Stimulated activated CD4-positive, alpha-beta T cell treated with anti-CD3 and anti-CD28 coated beads, TNF-alpha, amount 100 ng/mL, for 1 hour (primary cell): ENCODE results near the gene ZNF544.

Source experiments
- DNase-seq, 3 donors: peaks; one replicate each; pipeline ENCODE4 v3.0.0-alpha.2; 2020; ENCODE audit warnings: low read depth in 3 of 3, low spot score in 1 of 3

Gene ZNF544

DNA sequence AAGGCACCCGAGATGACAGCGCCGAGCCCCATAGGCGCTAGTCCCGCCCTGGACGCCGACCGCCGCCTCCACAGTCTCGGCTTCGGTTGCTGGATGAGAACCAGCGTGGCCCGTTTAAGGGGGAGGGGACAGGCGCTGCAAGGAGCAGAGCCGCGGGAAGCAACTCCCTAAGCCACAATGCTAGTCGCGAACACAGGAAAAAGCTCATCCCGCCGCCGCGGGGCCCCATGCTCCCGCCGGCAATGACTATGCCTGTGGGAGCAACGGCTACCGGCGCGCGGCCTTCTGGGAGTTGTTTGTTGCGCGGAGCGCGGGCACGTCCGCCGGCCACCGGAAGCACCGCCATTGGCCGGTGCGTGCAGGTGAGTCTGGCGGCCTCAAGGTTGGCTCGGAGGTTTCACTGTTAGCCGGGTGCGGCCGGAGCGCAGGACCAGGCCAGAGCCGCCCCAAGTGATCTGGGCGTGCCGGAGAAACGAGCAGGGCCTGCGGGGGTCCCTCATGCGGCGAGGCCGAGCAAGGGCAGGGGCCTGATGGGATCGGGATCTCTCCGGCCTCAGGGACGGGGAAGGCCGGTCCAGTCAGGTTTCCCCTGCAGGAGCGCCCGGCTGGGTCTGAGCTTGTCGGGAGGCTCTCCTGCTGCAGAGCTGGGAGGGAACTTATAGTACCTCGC lies at the start of gene ZNF544:
Gene ZNF544 (plus strand): TSS at position 330 of the 670 bp plus-strand sequence. CDS start 15,110 bp downstream, outside the sequence.
- peak in 2 of 3 donors; percentile 2 to 47 for DNase-seq

DNA sequence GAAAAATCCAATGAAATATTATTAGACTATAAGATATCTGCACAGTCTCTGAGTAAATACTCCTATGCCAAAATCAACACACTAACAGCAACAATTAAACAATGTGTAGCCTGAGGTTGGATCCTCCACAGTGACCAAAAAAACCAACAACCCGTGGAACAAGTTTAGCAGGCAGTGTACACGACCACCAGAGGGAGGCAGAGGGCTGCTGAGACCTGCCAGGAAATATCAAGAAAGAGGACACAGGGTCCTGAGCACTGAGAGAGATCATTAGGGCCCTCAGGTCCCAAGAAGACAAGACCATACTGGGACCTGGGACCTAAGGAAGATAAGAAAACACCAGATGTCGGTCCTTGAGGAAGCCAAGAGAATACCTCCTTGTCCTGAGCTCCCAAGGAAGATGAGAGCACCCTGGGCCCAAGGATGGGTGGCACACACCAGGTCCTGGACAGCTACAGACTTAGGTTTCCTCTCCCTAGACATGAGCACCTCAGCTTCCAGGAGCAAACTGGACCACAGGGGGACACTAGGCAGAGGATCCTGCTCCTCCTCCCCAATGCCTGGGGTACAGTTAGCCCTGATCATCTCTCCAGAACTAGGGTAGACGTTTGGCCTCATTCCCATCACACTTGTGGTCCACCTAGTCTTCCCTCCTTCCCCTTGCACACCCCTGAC lies 46.7 kb upstream of the ZNF544 start:
- peak; percentile 11 to 47 (median 16) for DNase-seq

DNA sequence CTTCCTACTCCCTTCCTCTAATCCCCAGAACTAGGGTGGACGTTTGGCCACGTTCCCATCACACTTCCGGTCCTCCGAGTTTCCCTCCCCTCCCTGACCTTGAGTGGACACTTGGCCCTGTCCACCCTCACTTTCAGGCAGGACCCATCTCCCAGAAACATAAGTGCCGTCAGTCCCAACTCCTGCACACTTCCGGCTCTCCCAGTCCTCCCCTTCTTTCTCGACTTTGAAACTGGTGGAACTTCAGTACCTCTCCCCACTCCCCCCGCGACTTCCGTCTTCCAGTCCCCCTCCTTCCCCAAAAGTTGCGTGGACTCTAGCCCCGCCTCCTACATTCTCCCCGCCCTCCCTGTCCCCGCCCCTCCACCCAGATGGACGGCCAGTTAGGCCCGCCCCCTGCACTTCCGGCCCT lies 46.1 kb upstream of the ZNF544 start:
- peak; percentile 53 to 69 (median 67) for DNase-seq

DNA sequence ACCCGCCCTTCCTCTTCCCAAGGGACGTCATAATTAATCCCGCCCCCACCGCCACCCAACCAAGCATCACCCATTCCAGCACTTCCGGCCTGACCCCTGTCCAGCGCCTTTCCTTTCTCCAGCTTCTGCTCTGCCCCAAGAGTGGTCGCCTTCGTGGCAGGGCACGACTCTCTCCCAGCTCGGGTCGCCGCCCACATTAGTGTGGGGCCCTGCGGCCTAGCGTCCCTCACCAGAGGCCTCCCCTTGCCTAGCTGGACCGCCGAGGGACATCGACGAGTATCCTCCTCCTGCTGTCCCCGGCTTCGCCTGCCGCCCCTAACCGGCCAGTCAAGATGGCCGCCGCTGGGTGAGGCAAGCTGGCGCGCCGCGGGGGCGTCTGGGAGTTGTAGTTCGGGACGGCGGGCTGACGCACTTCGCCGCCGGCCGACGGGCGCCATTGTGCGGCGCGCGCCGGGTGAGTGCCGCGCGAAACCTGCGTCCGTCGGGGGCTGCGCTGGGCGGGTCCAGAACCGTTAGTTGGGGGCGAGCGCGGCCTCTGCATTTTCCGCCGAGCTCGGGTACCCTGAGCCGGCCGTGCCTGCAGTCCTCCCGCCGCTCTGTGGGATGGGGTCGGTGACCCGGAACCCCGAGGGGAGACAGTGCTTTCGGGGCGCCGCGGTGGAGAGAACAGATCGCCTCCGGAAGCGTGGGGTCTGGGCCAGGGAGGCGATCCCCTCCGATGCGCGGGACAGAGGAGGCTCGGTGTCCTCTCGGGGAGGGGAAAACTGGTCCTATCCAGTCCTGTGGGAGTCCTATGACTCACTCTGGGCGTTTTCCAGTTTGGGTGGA lies 45.5 kb upstream of the ZNF544 start, which contains the start of gene ZNF274:
Gene ZNF274 (plus strand): TSS at position 73 of the 828 bp plus-strand sequence. CDS start 905 bp downstream, outside the sequence.
- peak; percentile 81 to 92 (median 83) for DNase-seq

DNA sequence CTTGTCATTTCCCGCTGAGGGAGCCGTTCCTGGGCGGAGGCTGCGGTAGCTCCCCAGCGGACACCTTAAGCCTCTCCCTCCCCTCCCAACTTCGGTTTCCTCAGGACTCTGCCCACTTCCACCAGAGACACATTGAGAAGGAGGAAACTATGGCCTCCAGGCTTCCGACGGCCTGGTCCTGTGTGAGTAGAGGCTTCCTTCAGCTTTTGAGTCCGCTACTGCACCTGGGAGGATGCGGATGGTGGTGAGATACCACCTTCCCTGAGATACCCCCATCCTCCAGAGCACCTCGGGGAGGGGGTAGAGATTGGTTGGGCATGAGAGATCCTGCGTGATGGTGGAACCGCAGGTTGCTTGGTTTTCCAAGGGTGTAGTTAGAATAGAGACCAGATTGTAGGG lies 44.9 kb upstream of the ZNF544 start:
- DNase-seq = no peak

DNA sequence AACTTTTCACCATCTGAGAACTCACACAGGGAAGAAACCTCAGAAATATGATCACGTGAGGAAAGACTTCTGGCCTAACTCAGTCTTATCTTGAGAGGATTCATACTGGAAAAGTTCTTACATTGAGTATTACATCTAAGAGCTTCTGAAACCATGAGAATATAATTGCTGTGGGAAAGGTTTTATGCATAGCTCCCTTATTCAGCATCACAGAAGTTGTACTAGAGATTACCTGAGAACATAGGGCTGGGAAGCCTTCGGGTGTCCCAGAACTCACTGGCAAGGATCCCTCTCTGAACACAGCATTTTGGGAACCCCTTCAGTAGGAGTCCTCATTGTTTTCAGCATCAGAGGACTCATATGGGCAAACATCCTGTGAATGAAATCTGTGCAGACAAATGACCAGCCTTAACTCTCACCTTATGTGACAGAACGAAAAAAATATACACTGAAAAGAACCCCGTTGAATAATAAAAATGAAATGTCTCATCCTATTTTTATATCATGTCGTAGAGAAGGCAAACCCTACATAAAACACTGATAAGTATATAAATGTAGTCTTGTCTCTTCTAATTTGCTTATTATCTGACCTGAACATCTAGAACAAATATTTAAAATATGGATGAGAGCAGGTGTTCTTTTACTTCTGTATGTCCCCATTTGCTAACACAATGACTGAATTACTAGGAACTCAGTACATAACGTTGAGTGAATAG lies 31.7 kb upstream of the ZNF544 start:
- DNase-seq = no peak

DNA sequence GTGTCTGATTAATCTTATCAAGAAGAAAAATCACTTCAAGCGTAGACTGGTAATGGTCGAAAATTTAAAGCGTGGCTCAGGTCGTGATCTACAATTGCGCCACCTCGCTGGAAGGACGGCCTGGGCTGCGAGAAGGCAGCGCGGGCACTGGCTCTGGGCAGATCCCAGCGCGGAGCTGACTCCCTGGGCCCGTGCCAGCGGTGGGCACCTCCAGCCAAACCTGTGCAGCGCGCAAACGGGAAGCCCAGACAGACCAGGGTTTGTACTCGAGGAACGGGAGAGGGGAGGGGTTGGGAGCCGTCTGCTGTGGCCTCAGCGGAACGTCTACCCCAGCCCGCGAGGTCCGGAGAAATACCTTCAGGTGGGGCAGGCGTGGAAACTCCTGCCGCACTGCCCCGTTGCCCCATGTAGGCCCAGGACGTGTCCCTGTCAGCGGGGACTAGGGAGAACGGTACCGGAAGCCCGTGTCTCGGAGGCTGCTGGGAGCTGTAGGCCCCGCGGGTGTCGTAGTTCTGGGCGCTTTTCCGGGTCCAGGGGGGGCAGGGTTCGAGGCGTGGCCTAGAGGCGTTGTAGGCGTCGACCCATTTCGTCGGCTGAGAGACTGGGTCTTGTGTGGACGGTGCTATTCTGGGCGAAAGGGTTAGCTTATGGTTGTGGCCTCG lies 24.8 kb upstream of the ZNF544 start:
- no peak for DNase-seq

DNA sequence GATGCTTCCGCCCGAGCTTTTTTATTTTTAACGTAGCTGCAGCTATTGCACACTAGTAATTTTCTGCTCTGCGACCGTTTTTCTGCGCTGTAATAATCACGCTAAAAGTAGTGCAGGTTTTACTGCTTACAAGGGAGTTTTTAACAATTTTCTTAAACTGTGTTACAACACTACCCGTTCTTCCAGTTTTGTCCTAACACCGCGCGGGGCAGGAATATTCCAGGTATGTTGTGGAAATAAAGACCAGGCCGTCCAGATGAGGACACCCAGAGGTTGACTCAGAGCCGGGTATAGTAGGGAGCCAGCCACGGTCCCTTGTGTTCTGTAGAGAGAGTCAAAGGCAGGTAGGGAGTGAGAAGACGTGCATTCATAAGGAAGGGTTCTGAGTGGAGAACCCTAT lies 24.1 kb upstream of the ZNF544 start:
- no peak for DNase-seq

DNA sequence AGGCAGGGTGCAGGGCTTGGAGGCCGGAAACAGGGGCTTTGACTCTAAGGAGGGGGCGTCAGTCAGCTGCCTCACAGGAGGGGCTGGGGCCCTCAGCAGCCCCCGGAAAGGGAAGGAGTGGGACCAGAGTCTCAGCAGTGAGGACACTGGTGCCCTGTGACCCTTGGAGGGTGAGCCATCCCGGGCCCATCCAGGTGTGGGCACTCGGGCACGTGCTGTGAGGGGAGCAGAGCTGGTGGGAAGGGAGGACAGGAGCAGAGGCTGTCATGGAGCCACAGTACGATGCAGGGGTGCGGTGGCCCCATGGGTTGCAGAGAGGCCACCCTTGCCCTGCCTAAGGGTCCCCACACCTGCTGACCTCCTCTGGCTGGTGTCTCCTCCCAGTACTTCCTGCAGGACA lies 19.1 kb upstream of the ZNF544 start:
- no peak for DNase-seq

DNA sequence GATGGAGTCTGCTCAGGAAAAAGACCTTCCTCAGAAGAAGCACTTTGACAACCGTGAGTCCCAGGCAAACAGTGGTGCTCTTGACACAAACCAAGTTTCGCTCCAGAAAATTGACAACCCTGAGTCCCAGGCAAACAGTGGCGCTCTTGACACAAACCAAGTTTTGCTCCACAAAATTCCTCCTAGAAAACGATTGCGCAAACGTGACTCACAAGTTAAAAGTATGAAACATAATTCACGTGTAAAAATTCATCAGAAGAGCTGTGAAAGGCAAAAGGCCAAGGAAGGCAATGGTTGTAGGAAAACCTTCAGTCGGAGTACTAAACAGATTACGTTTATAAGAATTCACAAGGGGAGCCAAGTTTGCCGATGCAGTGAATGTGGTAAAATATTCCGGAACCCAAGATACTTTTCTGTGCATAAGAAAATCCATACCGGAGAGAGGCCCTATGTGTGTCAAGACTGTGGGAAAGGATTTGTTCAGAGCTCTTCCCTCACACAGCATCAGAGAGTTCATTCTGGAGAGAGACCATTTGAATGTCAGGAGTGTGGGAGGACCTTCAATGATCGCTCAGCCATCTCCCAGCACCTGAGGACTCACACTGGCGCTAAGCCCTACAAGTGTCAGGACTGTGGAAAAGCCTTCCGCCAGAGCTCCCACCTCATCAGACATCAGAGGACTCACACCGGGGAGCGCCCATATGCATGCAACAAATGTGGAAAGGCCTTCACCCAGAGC lies 16.2 kb upstream of the ZNF544 start:
- no peak for DNase-seq

DNA sequence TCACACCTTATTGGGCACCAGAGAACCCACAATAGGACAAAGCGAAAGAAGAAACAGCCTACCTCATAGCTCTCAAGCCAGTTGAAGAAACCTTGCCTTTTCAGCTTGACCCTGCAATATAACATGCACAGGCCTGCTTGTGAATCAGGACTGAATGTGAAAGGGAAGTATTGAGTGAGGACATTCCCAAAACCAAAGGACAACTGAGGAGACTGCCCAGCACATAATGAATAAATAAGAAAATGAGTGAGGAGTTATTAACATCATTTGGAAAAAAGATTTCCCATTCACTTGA lies 15.7 kb upstream of the ZNF544 start:
- DNase-seq = no peak

DNA sequence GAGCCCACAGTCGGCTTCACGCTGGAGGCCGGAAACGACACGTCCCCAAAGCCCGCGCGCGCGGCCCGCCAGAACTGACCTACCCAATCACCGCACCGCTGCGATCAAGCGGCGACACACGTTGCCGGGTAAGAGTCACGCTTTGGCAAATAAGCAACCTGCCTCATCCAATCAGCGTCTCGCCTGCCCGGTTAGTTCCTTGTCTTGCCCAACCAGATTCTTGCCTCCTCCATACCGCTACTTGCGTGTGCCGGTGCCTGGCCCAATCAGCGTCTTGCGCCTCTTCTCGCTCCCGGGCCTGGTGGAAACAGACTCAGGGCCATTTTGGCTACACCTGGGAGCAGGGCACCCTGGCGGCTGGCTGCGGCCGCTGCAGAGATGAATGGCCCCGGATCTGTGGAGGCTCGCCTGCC lies 11.6 kb upstream of the ZNF544 start:
- DNase-seq = no peak

DNA sequence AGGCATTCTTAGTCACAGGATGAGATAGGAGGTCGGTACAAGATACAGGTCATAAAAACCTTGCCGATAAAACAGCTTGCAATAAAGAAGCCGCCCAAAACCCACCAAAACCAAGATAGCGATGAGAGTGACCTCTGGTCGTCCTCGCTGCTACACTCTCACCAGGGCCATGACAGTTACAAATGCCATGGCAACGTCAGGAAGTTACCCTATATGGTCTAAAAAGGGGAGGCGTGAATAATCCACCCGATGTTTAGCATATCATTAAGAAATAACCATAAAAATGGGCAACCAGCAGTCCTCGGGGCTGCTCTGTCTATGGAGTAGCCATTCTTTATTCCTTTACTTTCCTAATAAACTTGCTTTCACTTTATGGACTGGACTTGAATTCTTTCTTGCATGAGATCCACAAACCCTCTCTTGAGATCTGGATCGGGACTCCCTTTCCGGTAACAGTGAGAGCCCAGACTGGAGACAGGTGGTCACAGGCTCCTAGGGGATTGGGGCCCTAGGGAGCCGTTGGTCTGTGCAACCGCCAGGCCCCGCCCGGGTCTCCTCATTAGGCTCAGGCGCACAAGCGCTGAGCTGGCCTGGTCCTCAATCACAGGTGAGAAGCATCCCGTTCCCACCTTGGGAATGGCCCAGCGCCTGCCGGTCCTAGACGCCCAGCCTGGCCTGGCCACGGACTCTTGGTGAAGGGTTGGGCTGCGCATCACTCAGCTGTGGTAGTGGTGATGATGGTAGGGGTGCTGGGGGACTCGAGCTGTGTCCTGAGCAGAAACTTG lies 10.9 kb upstream of the ZNF544 start:
- no peak for DNase-seq

DNA sequence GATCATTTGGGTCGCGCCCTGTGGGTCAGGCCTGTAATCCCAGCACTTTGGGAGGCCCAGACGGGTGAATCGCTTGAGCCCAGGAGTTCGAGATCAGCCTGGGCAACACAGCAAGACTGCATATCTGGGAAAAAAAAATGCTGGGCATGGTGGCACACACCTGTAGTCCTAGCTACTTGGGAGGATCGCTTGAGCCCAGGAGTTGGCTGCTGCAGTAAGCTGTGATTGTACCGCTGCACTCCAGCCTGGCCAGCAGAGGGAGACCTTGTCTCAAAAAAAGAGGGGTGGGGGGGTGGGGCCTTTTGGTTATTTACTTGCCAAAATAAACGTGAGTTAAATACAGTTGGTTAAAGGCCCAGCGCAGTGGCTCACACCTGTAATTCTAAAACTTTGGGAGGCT lies 9.8 kb upstream of the ZNF544 start:
- DNase-seq = peak in 1 of 3 donors; percentile 11

DNA sequence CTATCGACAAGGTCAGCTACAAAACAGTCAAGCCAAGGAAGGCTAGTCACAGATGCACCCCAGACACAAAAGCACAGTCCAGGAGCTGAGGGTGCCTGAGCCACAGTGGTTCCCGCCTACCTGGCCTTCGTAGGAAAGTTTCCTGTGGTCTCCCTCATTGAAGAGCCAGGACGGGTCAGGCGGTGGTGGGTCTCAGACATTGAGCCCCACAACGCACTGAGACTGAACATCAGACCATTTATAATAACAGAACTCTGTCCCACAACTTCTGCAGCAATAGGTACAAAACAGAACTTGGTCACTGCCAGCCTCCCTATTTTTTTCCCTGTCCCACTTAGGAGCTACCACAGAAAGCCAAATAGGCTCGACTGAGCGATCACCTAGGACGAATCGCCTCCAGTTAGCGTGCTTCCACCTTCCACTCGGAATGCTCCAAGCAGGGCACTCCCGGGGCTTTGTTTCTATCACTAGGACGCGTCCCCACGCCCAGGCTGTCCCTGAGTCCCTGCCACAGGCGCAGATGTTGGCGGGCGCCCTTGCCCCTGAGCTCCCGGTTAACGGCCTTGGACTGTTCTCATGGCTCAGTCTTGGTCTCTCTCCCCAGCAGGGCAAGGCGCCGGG lies 640 bp upstream of the ZNF544 start:
- no peak for DNase-seq

DNA sequence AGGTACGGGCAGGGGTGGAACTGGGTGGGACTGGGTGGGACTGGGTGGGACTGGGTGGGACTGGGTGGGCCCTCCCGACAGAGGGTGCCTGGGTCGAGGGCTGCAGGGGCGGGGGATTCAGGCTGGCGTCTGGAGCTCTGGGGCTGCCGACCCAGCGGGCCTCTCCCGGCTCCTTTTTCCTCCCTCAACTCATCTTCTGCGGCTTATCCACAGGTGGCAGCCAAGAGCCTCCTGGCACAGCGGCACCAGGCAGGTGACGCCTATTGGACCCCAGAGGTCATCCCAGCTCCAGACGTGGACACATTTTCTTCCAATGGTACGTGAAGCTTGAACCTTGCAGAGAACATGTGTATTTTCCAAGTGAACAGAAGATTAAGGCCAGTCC lies 533 bp downstream of the ZNF544 start:
- no peak for DNase-seq

DNA sequence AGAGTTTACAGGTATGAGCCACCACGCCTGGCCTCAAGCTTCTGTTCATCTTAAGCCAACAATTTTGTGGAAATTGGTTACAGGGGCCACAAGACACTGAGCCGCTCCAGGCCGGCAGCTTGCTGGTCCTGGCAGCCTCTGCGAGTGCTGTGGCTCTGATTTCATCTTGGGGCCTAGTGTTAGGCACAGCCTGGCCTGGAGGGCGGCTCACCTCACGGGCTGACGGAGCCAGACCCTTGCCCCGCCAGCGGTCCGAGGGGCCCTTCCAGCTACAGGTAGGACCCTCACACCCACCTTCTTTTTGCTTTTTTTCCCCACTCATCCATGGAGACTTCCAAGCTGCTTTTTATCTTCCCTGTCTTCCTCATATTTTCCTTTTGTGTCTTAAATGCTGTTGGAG lies 8.6 kb downstream of the ZNF544 start:
- no peak for DNase-seq

DNA sequence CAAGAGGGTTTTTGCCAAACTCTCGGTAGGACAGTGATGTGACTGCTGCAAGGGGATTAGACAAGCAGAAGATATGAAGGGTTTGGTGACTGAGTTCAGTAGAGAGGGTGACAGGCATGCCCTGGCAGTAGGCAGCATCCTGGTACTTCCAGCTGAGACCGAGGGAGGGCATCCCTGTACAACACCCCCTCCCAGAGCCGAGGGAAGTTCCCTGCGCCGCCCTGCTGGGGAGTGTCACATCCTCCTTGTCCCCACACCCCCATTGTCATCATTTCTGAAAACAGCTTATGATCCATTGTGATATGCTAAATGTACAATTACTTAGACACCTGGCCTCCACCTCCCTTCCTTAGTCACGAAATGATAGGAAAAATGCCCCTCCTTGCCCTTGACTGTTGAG lies 14.6 kb downstream of the ZNF544 start:
- DNase-seq = no peak

DNA sequence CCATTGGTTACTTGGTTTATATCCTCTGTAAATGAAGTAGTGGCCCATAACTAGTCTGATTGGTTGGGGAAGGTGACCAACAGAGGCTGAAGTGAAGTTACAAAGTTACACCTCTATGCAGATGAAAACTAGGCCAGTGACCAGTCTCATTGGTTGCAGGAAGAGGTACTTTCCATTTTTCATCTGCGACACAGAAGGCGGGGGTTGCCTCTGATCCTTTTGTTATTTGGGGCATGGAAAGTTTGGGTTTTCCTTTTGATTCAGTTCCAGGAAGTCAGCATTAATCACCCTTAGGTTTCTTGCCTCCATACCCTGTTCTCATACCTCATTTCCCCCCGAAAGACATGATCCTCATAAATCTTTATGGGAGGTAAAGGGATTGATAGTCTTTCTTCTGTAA lies 20.2 kb downstream of the ZNF544 start:
- DNase-seq = no peak
